Neuron (in vitro differentiated cells): ENCODE measurements around the gene GPC3.
"Not testable (repeated sequence)": the region's sequence is repeated elsewhere in the genome, so short reads cannot be mapped to it uniquely, and the experiment has no call there.

Experiments used
- H2AFZ ChIP-seq: one replicate; pipeline ENCODE4 v1.6.1; 2013; ENCODE audit warnings: low read depth, mild to moderate bottlenecking, inconsistent platforms, low read length, moderate library complexity
- H3K27me3 ChIP-seq: one replicate; pipeline ENCODE4 v1.6.1; 2013; ENCODE audit warnings: low read length; ENCODE audit not compliant: insufficient read depth
- H3K36me3 ChIP-seq: one replicate; pipeline ENCODE4 v1.6.1; 2013; ENCODE audit warnings: low read length; ENCODE audit not compliant: insufficient read depth
- H3K4me1 ChIP-seq: one replicate; pipeline ENCODE4 v1.6.1; 2013; ENCODE audit warnings: low read length; ENCODE audit not compliant: insufficient read depth
- H3K4me3 ChIP-seq: 2 replicates; pipeline ENCODE4 v1.5.1; 2013; ENCODE audit warnings: mild to moderate bottlenecking, low read length, moderate library complexity
- H3K9me3 ChIP-seq: one replicate; pipeline ENCODE4 v1.6.1; 2013; ENCODE audit warnings: low read length

The GPC3 gene

DNA sequence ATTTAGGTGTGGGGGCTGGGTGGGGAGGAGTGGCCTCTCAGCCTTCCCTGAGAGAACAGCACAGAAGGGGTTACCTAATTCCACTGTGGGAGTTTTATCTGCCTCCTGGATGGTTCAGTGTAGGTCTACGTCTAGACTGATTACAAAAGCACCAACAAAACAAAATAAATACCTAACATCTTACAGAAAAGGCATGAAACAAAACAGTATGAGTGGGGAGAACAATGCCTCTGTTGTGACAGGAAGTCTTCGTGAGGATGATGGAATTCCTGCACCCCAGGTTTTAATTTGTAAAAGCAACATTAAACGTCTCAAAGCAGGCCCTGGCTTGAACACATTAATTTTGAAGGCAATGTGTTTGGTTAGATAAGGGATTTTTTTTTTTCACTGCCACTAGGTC is 458.0 kb downstream of the GPC3 start:
- Histone ChIP-seq H3K4me3 (no peak overlapping the region), H3K4me1 (no peaks in the 10 kb centered on the region), H3K27me3 (no peaks in the 10 kb centered on the region), H3K36me3 (no peaks in the 10 kb centered on the region), H3K9me3 (no peaks in the 10 kb centered on the region), H2AFZ (no peak overlapping the region)

DNA sequence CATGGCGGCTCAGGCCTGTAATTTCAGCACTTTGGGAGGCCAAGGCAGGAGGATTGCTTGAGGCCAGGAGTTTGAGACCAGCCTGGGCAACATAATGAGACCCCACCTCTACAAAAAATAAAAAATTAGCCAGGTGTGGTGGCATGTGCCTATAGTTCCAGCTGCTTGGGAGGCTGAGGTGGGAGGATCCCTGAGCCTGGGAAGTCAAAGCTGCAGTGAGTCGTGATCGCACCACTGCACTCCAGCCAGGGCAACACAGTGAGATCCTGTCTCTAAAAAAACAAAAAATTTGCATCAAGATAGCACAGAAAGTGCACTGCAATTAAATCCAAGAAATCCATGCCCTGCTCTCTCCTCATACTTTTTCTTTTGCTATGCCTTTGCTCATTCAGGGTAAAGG is 458.6 kb downstream of the GPC3 start:
- not testable (repeated sequence) for H3K27me3 ChIP-seq, H3K4me1 ChIP-seq, H3K9me3 ChIP-seq, H2AFZ ChIP-seq, H3K36me3 ChIP-seq, H3K4me3 ChIP-seq

- H3K36me3 ChIP-seq = no peaks in the 10 kb centered on the region
- no peak overlapping the region for H3K4me3 ChIP-seq
- no peaks in the 10 kb centered on the region for H3K9me3 ChIP-seq
- no peaks in the 10 kb centered on the region for H3K27me3 ChIP-seq
- H2AFZ ChIP-seq = no peak overlapping the region
- H3K4me1 ChIP-seq = no peaks in the 10 kb centered on the region
Measured at GRCh38 chrX:133523526-133523925, 461.9 kb downstream of the GPC3 start.

DNA sequence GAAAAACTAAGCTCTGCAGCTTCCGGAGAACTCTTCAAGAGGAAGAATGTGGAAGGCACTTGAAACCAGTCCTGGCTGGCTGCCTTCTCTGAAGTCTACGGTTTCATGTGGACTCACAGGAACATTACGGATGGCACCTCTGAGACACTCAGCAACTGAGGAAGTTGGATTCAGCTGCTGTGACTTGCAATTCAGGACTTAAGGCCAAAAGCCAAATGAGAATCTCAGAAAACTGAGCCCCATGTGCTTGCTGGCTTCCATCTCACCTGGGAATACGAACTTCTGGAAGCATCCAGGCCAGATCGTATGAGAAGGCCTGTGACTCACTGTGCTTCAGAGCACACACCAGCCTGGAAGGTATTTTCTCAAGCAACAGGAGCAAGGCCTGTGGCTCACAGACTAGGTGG is 462.3 kb downstream of the GPC3 start:
- Histone ChIP-seq H3K36me3 (no peaks in the 10 kb centered on the region), H2AFZ (no peak overlapping the region), H3K4me1 (no peaks in the 10 kb centered on the region), H3K4me3 (no peak overlapping the region), H3K27me3 (no peaks in the 10 kb centered on the region), H3K9me3 (peaks cover 2% of the 10 kb centered on the region)

- no peak overlapping the region for H3K4me3 ChIP-seq
- H3K27me3 ChIP-seq = no peaks in the 10 kb centered on the region
- H3K9me3 ChIP-seq = peaks cover 2% of the 10 kb centered on the region
- H2AFZ ChIP-seq = no peak overlapping the region
- H3K4me1 ChIP-seq = no peaks in the 10 kb centered on the region
- no peaks in the 10 kb centered on the region for H3K36me3 ChIP-seq
Measured at GRCh38 chrX:133516686-133517085, 468.7 kb downstream of the GPC3 start.

DNA sequence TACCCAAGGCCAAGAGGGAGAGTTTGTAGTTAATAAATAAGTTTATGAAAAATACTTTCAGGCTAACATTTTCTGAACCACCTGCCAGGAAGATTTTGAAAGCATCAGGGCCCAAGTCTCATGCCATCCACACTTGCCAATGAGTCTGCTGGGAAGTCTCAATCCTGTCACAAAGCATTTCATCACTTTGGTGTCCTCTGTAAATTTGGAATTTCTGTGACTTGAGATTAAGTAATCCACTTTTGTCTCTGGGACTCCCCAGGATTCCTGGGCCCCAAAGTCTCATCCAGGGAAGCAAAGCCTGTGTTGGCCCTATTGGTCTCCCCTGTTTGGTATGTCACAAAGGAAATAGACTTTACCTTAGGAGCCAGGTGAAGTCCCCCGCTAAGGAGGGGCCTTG is 470.9 kb downstream of the GPC3 start:
- Histone ChIP-seq H2AFZ (no peak overlapping the region), H3K9me3 (peaks cover 2% of the 10 kb centered on the region), H3K36me3 (no peaks in the 10 kb centered on the region), H3K27me3 (no peaks in the 10 kb centered on the region), H3K4me3 (no peak overlapping the region), H3K4me1 (no peaks in the 10 kb centered on the region)

DNA sequence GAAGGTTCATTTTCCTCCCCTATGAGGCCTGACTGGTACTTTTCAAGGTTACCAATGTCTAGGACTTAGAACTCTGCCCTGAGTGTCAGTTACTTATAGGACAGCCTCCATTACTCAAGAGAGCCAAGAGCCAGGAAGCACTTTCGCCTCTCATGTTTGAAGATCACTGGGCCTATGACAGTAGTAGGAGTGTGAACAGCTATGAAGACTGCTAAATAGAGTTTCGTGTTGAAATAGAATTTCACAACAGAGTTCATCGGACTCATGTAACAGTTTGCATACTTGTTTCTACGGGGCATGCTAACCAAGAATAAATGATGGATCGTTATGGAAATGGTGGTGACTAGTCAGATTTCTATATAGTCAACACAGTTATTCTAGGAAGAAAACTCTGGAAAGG is 472.3 kb downstream of the GPC3 start:
- Histone ChIP-seq H3K4me3 (no peak overlapping the region), H3K4me1 (no peaks in the 10 kb centered on the region), H3K27me3 (no peaks in the 10 kb centered on the region), H2AFZ (no peak overlapping the region), H3K9me3 (peaks cover under 1% of the 10 kb centered on the region), H3K36me3 (no peaks in the 10 kb centered on the region)

DNA sequence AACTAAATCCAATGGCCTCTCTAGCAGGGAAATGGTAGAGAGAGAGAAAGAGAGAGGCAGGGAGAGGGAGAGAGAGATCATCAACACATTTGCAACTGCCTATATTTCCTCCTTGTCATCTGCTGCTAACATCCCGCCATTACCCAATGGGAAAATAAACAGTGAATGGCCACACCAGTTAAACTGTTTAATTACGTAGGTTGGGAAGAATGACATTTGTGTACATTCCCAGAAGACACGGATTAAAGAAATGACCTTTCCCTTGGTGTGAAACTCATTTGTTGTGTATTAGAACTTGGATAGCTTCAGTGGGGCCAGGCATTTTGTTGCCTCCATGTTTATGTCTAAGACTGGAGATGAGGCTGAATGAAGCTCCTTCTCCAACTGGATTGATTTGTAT is 474.4 kb downstream of the GPC3 start:
- Histone ChIP-seq H3K4me3 (no peak overlapping the region), H2AFZ (no peak overlapping the region), H3K36me3 (no peaks in the 10 kb centered on the region), H3K9me3 (no peaks in the 10 kb centered on the region), H3K4me1 (no peaks in the 10 kb centered on the region), H3K27me3 (no peaks in the 10 kb centered on the region)

DNA sequence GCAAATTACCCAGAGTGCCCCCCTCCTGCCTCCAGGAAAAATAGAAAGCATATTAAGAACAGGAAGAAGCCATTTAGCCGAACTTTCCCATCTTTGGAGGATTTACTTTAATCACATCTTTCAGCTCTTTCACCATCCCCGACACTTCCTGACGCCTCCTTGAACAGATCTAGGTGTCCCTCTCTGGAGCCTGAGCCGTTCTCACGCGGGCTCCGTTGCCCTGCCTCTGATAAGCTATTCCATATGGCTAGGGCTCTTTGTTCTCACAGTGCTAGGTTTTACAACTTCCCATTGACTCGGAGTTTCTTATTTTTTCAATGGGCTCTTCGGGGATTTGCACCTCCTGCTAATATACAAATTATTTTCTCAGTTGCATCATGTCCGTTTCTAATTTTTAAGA is 488.0 kb downstream of the GPC3 start:
- Histone ChIP-seq H3K4me1 (no peaks in the 10 kb centered on the region), H3K4me3 (no peak overlapping the region), H3K36me3 (no peaks in the 10 kb centered on the region), H3K9me3 (no peaks in the 10 kb centered on the region), H3K27me3 (no peaks in the 10 kb centered on the region), H2AFZ (no peak overlapping the region)

GRCh38 chrX:133495464-133496391 is 489.7 kb downstream of the GPC3 start:
- Histone ChIP-seq H2AFZ (no peak overlapping the region), H3K4me1 (no peaks in the 10 kb centered on the region), H3K36me3 (no peaks in the 10 kb centered on the region), H3K27me3 (no peaks in the 10 kb centered on the region), H3K9me3 (no peaks in the 10 kb centered on the region), H3K4me3 (no peak overlapping the region)

DNA sequence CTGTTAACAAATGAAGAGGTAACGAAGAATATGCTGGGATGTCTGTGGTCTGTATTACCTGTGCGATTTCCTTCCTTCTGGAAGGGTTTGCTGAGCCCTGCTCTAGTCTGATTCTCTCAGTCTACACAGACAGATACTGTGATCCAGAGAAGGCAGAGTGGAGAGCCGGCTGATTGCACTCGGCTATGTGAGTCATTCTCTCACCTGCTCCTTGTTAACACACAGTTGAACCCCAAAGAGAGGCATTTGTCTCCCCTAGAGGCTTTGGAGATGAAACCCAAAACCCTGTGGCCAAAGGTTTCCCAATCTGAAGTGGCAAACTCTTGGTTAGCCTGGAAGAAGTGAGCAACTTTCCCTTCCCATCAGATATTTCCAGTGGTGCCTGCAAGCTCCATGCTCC is 492.0 kb downstream of the GPC3 start:
- H3K9me3 ChIP-seq = no peaks in the 10 kb centered on the region
- H3K4me3 ChIP-seq = no peak overlapping the region
- H3K36me3 ChIP-seq = no peaks in the 10 kb centered on the region

DNA sequence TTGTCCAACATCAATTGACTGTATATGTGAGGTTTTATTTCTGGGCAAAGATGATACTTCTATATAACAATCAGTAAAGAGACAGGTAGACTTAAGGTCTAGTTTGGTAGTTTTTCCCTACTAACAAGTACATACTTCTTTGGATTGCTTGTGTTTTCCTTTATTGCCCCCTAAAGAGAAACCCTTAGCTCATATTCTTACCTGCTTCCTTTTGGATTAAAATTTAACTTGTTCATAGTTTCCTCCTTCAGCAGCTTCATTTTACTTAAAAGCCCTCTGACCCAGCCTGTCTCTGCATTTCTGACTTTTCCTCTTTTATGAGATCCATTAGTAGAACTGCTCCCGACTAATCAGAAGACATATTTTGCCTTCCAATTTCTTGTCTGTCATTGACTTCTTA is 494.4 kb downstream of the GPC3 start:
- Histone ChIP-seq H3K4me1 (no peaks in the 10 kb centered on the region), H3K9me3 (no peaks in the 10 kb centered on the region), H3K27me3 (no peaks in the 10 kb centered on the region), H3K36me3 (no peaks in the 10 kb centered on the region), H3K4me3 (no peak overlapping the region), H2AFZ (no peak overlapping the region)

More for the DNA sequence above, 492.0 kb downstream of the GPC3 start:
- no peak overlapping the region for H2AFZ ChIP-seq
- no peaks in the 10 kb centered on the region for H3K4me1 ChIP-seq
- H3K27me3 ChIP-seq = no peaks in the 10 kb centered on the region
